ENCODE data around the gene GRM8. TPM values are rescaled to one million over a fixed set of nuclear protein-coding genes. Genes with fewer than 3 reads are reported as not detected.
A peak's percentile ranks its signal among the peaks of the same experiment; 100 is the strongest.
"Not testable (repeated sequence)": the region's sequence is repeated elsewhere in the genome, so short reads cannot be mapped to it uniquely, and the experiment has no call there.

The GRM8 gene
- total RNA-seq, 1 experiment from 2014 or later, result not detected

GRCh38 chr7:126685018-126685573 is 567.6 kb downstream of the GRM8 start:
- Histone ChIP-seq H3K9me2 (replicated peaks; ENCODE audit: insufficient read depth, low read length) (no peaks in the 10 kb centered on the region), H2AFZ (ENCODE audit: low read length) (no peak overlapping the region), H4K20me1 (ENCODE audit: insufficient read depth, low read depth, low read length) (no peaks in the 10 kb centered on the region), H3K9me3 (ENCODE audit: low read length) (no peaks in the 10 kb centered on the region), H3K4me2 (ENCODE audit: low read depth, low read length, poor library complexity, severe bottlenecking) (no peak overlapping the region), H3K9ac (ENCODE audit: low read length) (no peak overlapping the region), H3K79me2 (ENCODE audit: low read length) (no peaks in the 10 kb centered on the region), H3K27ac (ENCODE audit: low read length) (no peak overlapping the region), H3K36me3 (ENCODE audit: insufficient read depth, low read length) (no peaks in the 10 kb centered on the region), H3K4me1 (ENCODE audit: low read length) (no peaks in the 10 kb centered on the region), H3K4me3 (ENCODE audit: low read length) (no peak overlapping the region), H3K27me3 (ENCODE audit: low read length) (no peaks in the 10 kb centered on the region)
- no peak for DNase-seq

- H3K4me3 ChIP-seq (ENCODE audit: low read length), result no peak overlapping the region
- no peak for DNase-seq
- no peaks in the 10 kb centered on the region for H3K4me1 ChIP-seq (ENCODE audit: low read length)
- no peaks in the 10 kb centered on the region for H3K36me3 ChIP-seq (ENCODE audit: insufficient read depth, low read length)
- no peak overlapping the region for H3K27ac ChIP-seq (ENCODE audit: low read length)
- H3K9me2 ChIP-seq (replicated peaks; ENCODE audit: insufficient read depth, low read length), result no peaks in the 10 kb centered on the region
- no peaks in the 10 kb centered on the region for H3K9me3 ChIP-seq (ENCODE audit: low read length)
- no peaks in the 10 kb centered on the region for H4K20me1 ChIP-seq (ENCODE audit: insufficient read depth, low read depth, low read length)
- H3K9ac ChIP-seq (ENCODE audit: low read length), result no peak overlapping the region
- no peak overlapping the region for H3K4me2 ChIP-seq (ENCODE audit: low read depth, low read length, poor library complexity, severe bottlenecking)
- no peak overlapping the region for H2AFZ ChIP-seq (ENCODE audit: low read length)
- H3K27me3 ChIP-seq (ENCODE audit: low read length), result no peaks in the 10 kb centered on the region
- H3K79me2 ChIP-seq (ENCODE audit: low read length), result no peaks in the 10 kb centered on the region
These were observed 570.6 kb downstream of the GRM8 start for GRCh38 chr7:126682176-126682575.

- H3K4me2 ChIP-seq (ENCODE audit: low read depth, low read length, poor library complexity, severe bottlenecking); H3K9ac ChIP-seq (ENCODE audit: low read length); H3K27me3 ChIP-seq (ENCODE audit: low read length); H3K36me3 ChIP-seq (ENCODE audit: insufficient read depth, low read length); H3K27ac ChIP-seq (ENCODE audit: low read length); H2AFZ ChIP-seq (ENCODE audit: low read length); H4K20me1 ChIP-seq (ENCODE audit: insufficient read depth, low read depth, low read length); H3K4me1 ChIP-seq (ENCODE audit: low read length); H3K9me2 ChIP-seq (replicated peaks; ENCODE audit: insufficient read depth, low read length); H3K9me3 ChIP-seq (ENCODE audit: low read length); H3K79me2 ChIP-seq (ENCODE audit: low read length); DNase-seq; H3K4me3 ChIP-seq (ENCODE audit: low read length): not testable (repeated sequence)
These were observed 584.0 kb downstream of the GRM8 start for GRCh38 chr7:126668762-126669161.

- Histone ChIP-seq H2AFZ (ENCODE audit: low read length) (no peak overlapping the region), H3K4me3 (ENCODE audit: low read length) (no peak overlapping the region), H3K9ac (ENCODE audit: low read length) (no peak overlapping the region), H3K4me1 (ENCODE audit: low read length) (no peaks in the 10 kb centered on the region), H3K36me3 (ENCODE audit: insufficient read depth, low read length) (no peaks in the 10 kb centered on the region), H3K9me3 (ENCODE audit: low read length) (0 out of 2 replicates have a peak, but pooled peaks cover 3% of the 10 kb centered on the region), H3K27ac (ENCODE audit: low read length) (no peak overlapping the region), H4K20me1 (ENCODE audit: insufficient read depth, low read depth, low read length) (no peaks in the 10 kb centered on the region), H3K27me3 (ENCODE audit: low read length) (no peaks in the 10 kb centered on the region), H3K4me2 (ENCODE audit: low read depth, low read length, poor library complexity, severe bottlenecking) (no peak overlapping the region), H3K9me2 (replicated peaks; ENCODE audit: insufficient read depth, low read length) (no peaks in the 10 kb centered on the region), H3K79me2 (ENCODE audit: low read length) (no peaks in the 10 kb centered on the region)
- no peak for DNase-seq
These were observed 584.4 kb downstream of the GRM8 start for GRCh38 chr7:126668367-126668752.

GRCh38 chr7:126667742-126668366 is 584.9 kb downstream of the GRM8 start:
- H4K20me1 ChIP-seq (ENCODE audit: insufficient read depth, low read depth, low read length), result no peaks in the 10 kb centered on the region
- H2AFZ ChIP-seq (ENCODE audit: low read length), result no peak overlapping the region
- H3K27ac ChIP-seq (ENCODE audit: low read length), result no peak overlapping the region
- H3K27me3 ChIP-seq (ENCODE audit: low read length), result no peaks in the 10 kb centered on the region
- H3K4me1 ChIP-seq (ENCODE audit: low read length), result no peaks in the 10 kb centered on the region
- DNase-seq, result no peak
- no peaks in the 10 kb centered on the region for H3K36me3 ChIP-seq (ENCODE audit: insufficient read depth, low read length)
- H3K4me3 ChIP-seq (ENCODE audit: low read length), result no peak overlapping the region
- H3K9me2 ChIP-seq (replicated peaks; ENCODE audit: insufficient read depth, low read length), result no peaks in the 10 kb centered on the region
- H3K9ac ChIP-seq (ENCODE audit: low read length), result no peak overlapping the region
- H3K9me3 ChIP-seq (ENCODE audit: low read length), result 0 out of 2 replicates have a peak, but pooled peaks cover 3% of the 10 kb centered on the region
- H3K79me2 ChIP-seq (ENCODE audit: low read length), result no peaks in the 10 kb centered on the region
- H3K4me2 ChIP-seq (ENCODE audit: low read depth, low read length, poor library complexity, severe bottlenecking), result no peak overlapping the region

- H3K4me3 ChIP-seq (ENCODE audit: low read length), result no peak overlapping the region
- H3K4me2 ChIP-seq (ENCODE audit: low read depth, low read length, poor library complexity, severe bottlenecking), result no peak overlapping the region
- H3K9me3 ChIP-seq (ENCODE audit: low read length), result 0 out of 2 replicates have a peak, but pooled peaks cover 3% of the 10 kb centered on the region
- no peaks in the 10 kb centered on the region for H4K20me1 ChIP-seq (ENCODE audit: insufficient read depth, low read depth, low read length)
- no peaks in the 10 kb centered on the region for H3K36me3 ChIP-seq (ENCODE audit: insufficient read depth, low read length)
- no peak overlapping the region for H2AFZ ChIP-seq (ENCODE audit: low read length)
- H3K79me2 ChIP-seq (ENCODE audit: low read length), result no peaks in the 10 kb centered on the region
- H3K9ac ChIP-seq (ENCODE audit: low read length), result no peak overlapping the region
- H3K4me1 ChIP-seq (ENCODE audit: low read length), result no peaks in the 10 kb centered on the region
- no peak overlapping the region for H3K27ac ChIP-seq (ENCODE audit: low read length)
- H3K27me3 ChIP-seq (ENCODE audit: low read length), result no peaks in the 10 kb centered on the region
- no peak for DNase-seq
- H3K9me2 ChIP-seq (replicated peaks; ENCODE audit: insufficient read depth, low read length), result no peaks in the 10 kb centered on the region
These were observed 589.9 kb downstream of the GRM8 start for GRCh38 chr7:126662856-126663255.

GRCh38 chr7:126659124-126659523 is 593.6 kb downstream of the GRM8 start:
- H3K4me3 ChIP-seq (ENCODE audit: low read length), result no peak overlapping the region
- H3K4me2 ChIP-seq (ENCODE audit: low read depth, low read length, poor library complexity, severe bottlenecking), result no peak overlapping the region
- no peaks in the 10 kb centered on the region for H3K79me2 ChIP-seq (ENCODE audit: low read length)
- H4K20me1 ChIP-seq (ENCODE audit: insufficient read depth, low read depth, low read length), result no peaks in the 10 kb centered on the region
- H3K4me1 ChIP-seq (ENCODE audit: low read length), result no peaks in the 10 kb centered on the region
- H3K27me3 ChIP-seq (ENCODE audit: low read length), result no peaks in the 10 kb centered on the region
- H3K27ac ChIP-seq (ENCODE audit: low read length), result no peak overlapping the region
- H3K36me3 ChIP-seq (ENCODE audit: insufficient read depth, low read length), result no peaks in the 10 kb centered on the region
- H2AFZ ChIP-seq (ENCODE audit: low read length), result no peak overlapping the region
- H3K9ac ChIP-seq (ENCODE audit: low read length), result no peak overlapping the region
- 0 out of 2 replicates have a peak, but pooled peaks cover 3% of the 10 kb centered on the region for H3K9me3 ChIP-seq (ENCODE audit: low read length)
- no peaks in the 10 kb centered on the region for H3K9me2 ChIP-seq (replicated peaks; ENCODE audit: insufficient read depth, low read length)
- peak; percentile 32 for DNase-seq

GRCh38 chr7:126658684-126659083 is 594.1 kb downstream of the GRM8 start:
- Histone ChIP-seq H3K4me3 (ENCODE audit: low read length) (no peak overlapping the region), H3K9me2 (replicated peaks; ENCODE audit: insufficient read depth, low read length) (no peaks in the 10 kb centered on the region), H3K79me2 (ENCODE audit: low read length) (no peaks in the 10 kb centered on the region), H3K4me2 (ENCODE audit: low read depth, low read length, poor library complexity, severe bottlenecking) (no peak overlapping the region), H3K9ac (ENCODE audit: low read length) (no peak overlapping the region), H3K27me3 (ENCODE audit: low read length) (no peaks in the 10 kb centered on the region), H4K20me1 (ENCODE audit: insufficient read depth, low read depth, low read length) (no peaks in the 10 kb centered on the region), H3K36me3 (ENCODE audit: insufficient read depth, low read length) (no peaks in the 10 kb centered on the region), H3K4me1 (ENCODE audit: low read length) (no peaks in the 10 kb centered on the region), H2AFZ (ENCODE audit: low read length) (no peak overlapping the region), H3K9me3 (ENCODE audit: low read length) (0 out of 2 replicates have a peak, but pooled peaks cover under 1% of the 10 kb centered on the region), H3K27ac (ENCODE audit: low read length) (no peak overlapping the region)
- peak; percentile 2 for DNase-seq
